ENCODE measurements around the gene CNTNAP5. TPM values are rescaled to one million over a fixed set of nuclear protein-coding genes. Genes with fewer than 3 reads are reported as not detected.
"Not testable (repeated sequence)": the region's sequence is repeated elsewhere in the genome, so short reads cannot be mapped to it uniquely, and the experiment has no call there.

The CNTNAP5 gene
- polyA plus RNA-seq, 1 experiment: not detected

DNA sequence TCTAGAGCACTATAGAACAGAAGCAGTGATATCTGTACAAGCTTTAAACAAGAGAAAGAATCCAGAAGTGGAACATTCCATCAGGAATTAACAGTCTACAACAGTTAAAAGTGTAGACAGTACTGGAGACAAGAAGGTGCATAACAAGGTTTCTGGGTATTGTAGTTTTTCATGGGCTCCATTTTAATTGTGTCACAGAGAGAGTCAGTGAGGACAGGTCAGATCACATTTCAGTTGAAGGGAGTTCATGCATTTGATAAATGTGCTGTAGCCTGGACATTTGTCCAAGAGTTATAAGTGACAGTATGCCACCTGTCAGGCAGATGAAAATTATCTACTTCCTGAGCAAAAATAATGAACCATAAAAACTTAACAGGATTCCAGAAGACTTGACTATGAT, 328.6 kb downstream of the CNTNAP5 start:
- ChIA-PET CTCF (no interaction called here), POLR2A (no interaction called here)
- Histone ChIP-seq H3K36me3 (ENCODE audit: control insufficient read depth, insufficient read depth, low read length) (no peaks in the 10 kb centered on the region), H3K4me3 (ENCODE audit: low read depth, low read length) (no peak overlapping the region), H3K27me3 (ENCODE audit: control insufficient read depth, insufficient read depth, low read length) (no peaks in the 10 kb centered on the region)
- no peak for DNase-seq (ENCODE audit: low read depth)
- TF ChIP-seq, protein P1, sequence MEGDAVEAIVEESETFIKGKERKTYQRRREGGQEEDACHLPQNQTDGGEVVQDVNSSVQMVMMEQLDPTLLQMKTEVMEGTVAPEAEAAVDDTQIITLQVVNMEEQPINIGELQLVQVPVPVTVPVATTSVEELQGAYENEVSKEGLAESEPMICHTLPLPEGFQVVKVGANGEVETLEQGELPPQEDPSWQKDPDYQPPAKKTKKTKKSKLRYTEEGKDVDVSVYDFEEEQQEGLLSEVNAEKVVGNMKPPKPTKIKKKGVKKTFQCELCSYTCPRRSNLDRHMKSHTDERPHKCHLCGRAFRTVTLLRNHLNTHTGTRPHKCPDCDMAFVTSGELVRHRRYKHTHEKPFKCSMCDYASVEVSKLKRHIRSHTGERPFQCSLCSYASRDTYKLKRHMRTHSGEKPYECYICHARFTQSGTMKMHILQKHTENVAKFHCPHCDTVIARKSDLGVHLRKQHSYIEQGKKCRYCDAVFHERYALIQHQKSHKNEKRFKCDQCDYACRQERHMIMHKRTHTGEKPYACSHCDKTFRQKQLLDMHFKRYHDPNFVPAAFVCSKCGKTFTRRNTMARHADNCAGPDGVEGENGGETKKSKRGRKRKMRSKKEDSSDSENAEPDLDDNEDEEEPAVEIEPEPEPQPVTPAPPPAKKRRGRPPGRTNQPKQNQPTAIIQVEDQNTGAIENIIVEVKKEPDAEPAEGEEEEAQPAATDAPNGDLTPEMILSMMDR (IDR thresholded peaks at IDR 0.05; ENCODE audit: insufficient read depth, low read depth, low read length): no peak

DNA sequence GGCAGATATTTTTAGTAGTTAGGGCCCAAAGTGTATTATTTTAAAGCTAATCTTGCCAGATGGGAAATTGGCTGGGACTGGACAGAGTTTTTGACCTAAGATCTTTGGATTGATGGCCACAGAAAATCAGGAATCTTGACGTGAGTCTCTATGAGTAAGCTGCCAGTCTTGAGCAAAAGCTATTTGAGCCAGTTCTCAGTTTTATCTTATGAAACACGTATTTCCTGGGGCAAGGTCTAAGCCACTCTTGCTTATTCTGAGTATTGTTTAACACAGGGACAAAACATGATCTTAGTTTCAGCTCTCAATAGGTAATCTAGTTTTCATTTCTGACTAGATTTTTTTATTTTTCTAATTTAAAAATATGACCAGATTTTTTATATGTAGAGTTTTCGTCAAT, 329.4 kb downstream of the CNTNAP5 start:
- no peaks in the 10 kb centered on the region for H3K27me3 ChIP-seq (ENCODE audit: control insufficient read depth, insufficient read depth, low read length)
- H3K36me3 ChIP-seq (ENCODE audit: control insufficient read depth, insufficient read depth, low read length): no peaks in the 10 kb centered on the region
- ChIA-PET POLR2A (no interaction called here), CTCF (no interaction called here)
- TF ChIP-seq, protein P1 (IDR thresholded peaks at IDR 0.05; ENCODE audit: insufficient read depth, low read depth, low read length): no peak
- no peak overlapping the region for H3K4me3 ChIP-seq (ENCODE audit: low read depth, low read length)
- no peak for DNase-seq (ENCODE audit: low read depth)

DNA sequence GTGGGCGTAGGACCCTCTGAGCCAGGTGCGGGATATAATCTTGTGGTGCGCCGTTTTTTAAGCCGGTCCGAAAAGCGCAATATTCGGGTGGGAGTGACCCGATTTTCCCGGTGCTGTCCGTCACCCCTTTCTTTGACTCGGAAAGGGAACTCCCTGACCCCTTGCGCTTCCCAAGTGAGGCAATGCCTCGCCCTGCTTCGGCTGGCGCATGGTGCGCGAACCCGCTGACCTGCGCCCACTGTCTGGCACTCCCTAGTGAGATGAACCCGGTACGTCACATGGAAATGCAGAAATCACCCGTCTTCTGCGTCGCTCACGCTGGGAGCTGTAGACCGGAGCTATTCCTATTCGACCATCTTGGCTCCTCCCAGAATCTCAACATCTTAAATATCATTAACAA, 336.9 kb downstream of the CNTNAP5 start:
- H3K36me3 ChIP-seq (ENCODE audit: control insufficient read depth, insufficient read depth, low read length); CTCF ChIA-PET; POLR2A ChIA-PET; DNase-seq (ENCODE audit: low read depth); H3K4me3 ChIP-seq (ENCODE audit: low read depth, low read length); H3K27me3 ChIP-seq (ENCODE audit: control insufficient read depth, insufficient read depth, low read length): not testable (repeated sequence)

DNA sequence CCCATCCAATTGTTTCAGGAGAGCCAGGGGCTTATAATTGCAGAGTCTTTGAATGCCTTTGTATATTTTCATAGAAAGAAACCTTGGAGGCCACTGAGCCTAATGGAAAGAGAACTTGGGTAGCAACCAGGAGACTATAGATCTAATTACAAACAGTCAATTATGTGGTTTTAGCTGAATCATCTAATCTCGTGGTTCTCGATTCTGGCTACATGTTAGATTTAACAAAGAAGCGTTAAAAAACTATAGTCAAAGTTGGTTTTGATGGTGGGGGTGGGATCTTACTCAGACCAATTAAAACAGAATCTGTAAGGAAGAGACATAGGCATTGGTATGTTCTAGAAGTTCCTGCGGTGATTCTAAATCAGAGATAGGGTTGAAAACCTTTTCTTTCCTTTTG, 344.1 kb downstream of the CNTNAP5 start:
- CTCF ChIA-PET: no interaction called here
- TF ChIP-seq, protein P1 (IDR thresholded peaks at IDR 0.05; ENCODE audit: insufficient read depth, low read depth, low read length): no peak

DNA sequence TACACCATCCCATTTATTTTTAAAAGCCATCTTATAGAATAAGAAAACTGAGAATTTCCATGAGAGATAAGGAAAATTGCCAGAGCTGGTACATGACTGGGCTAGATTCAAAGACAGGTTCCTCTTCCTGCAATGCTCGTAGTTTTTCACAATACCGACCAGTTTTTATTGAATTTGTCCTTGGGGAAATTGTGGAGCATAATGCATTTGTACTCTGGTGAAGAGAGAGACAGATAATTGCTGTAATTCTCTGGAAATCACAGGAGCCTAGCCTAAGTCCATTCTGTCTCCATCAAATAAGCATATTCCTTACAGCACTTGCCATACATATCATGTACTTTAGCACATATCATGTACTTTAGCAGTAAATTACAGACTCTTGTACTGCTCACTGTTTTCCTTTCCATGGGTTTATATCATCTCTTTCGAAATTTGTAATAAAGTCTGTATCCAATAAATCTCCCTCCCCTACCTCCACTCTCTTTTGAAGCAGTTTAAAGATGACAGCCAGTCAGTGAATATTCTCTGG, 355.2 kb downstream of the CNTNAP5 start:
- no peaks in the 10 kb centered on the region for H3K27me3 ChIP-seq (ENCODE audit: control insufficient read depth, insufficient read depth, low read length)
- no peaks in the 10 kb centered on the region for H3K36me3 ChIP-seq (ENCODE audit: control insufficient read depth, insufficient read depth, low read length)
- CTCF ChIA-PET: no interaction called here
- POLR2A ChIA-PET: no interaction called here
- TF ChIP-seq, protein P1 (IDR thresholded peaks at IDR 0.05; ENCODE audit: insufficient read depth, low read depth, low read length): no peak
- no peak overlapping the region for H3K4me3 ChIP-seq (ENCODE audit: low read depth, low read length)
- DNase-seq (ENCODE audit: low read depth): no peak

More for the DNA sequence above, 344.1 kb downstream of the CNTNAP5 start:
- no peak for DNase-seq (ENCODE audit: low read depth)
- no peaks in the 10 kb centered on the region for H3K27me3 ChIP-seq (ENCODE audit: control insufficient read depth, insufficient read depth, low read length)
- no peak overlapping the region for H3K4me3 ChIP-seq (ENCODE audit: low read depth, low read length)
- POLR2A ChIA-PET: no interaction called here
- H3K36me3 ChIP-seq (ENCODE audit: control insufficient read depth, insufficient read depth, low read length): no peaks in the 10 kb centered on the region

DNA sequence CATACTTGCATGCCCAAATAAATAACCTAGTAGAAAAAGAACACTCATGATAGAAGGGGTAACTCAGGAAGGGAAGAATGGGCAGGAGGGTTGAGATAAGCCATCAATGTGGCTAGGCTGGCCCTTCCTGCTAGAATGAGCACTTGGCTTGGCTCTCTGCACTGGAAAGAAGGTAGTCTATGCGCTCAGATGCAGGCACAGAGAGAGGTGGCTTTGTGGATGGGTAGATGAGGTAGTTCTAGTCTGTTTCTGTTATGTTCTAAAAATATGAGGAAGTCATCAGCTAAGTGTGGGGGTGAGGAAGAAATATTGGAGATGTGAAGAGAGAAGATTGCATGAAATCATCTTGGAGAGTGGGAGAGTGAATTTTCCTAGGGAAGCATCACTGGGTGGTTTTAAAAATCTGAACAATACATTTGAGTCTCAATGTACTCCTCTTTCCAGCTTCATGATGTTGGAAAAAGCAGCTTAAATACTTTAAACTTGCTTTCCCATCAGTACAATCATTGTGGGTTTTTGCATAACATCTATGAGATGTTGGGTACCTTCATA, 357.1 kb downstream of the CNTNAP5 start:
- TF ChIP-seq, protein P1 (IDR thresholded peaks at IDR 0.05; ENCODE audit: insufficient read depth, low read depth, low read length): no peak
- ChIA-PET CTCF (no interaction called here), POLR2A (no interaction called here)
- H3K4me3 ChIP-seq (ENCODE audit: low read depth, low read length): no peak overlapping the region
- H3K36me3 ChIP-seq (ENCODE audit: control insufficient read depth, insufficient read depth, low read length): no peaks in the 10 kb centered on the region
- H3K27me3 ChIP-seq (ENCODE audit: control insufficient read depth, insufficient read depth, low read length): no peaks in the 10 kb centered on the region
- no peak for DNase-seq (ENCODE audit: low read depth)

Data from BJ (cell line).